PC-9 (cell line): Measurements from ENCODE around the gene SLC4A1. TPM values are rescaled to one million over a fixed set of nuclear protein-coding genes. Genes with fewer than 3 reads are reported as not detected.

Experiments
- BruUV-seq: library from RNA; stranded (reverse); fragments of 400-500 nt; replicated peaks from 2 replicates; lab custom pipeline; 2021; lab: Mats Ljungman, UMichigan
- CTCF ChIA-PET: fragments of 300-600 bp; sonication (Branson Sonifier 250); formaldehyde crosslinking; loops from one replicate; lab custom pipeline; 2022; ENCODE audit warnings: antibody characterized with exemption; lab: Charles Lee
- POLR2A ChIA-PET: fragments of 300-600 bp; sonication (Branson Sonifier 250); formaldehyde crosslinking; loops from one replicate; lab custom pipeline; 2022; ENCODE audit warnings: antibody characterized with exemption; ENCODE audit not compliant: unreplicated experiment; lab: Charles Lee
- DNase-seq, 2 experiments: peaks; one replicate each; pipeline versions ENCODE4 v3.0.0 to v3.0.0-alpha.2; 2015 to 2022; ENCODE audit warnings: mixed read lengths in 1 of 2
- H2AFZ ChIP-seq: fragments of 200-600 bp; sonication (generic); 2 replicates; pipeline ENCODE4 v1.8.1; 2017; ENCODE audit warnings: antibody characterized with exemption
- H3F3A ChIP-seq: fragments of 200-600 bp; sonication (generic); 2 replicates; pipeline ENCODE4 v1.8.1; 2017; ENCODE audit warnings: antibody characterized with exemption, mild to moderate bottlenecking, low read depth; ENCODE audit not compliant: insufficient read depth
- H3K27ac ChIP-seq: fragments of 200-600 bp; sonication (generic); 2 replicates; pipeline ENCODE4 v1.6.1; 2016; ENCODE audit warnings: mixed run types
- H3K27me3 ChIP-seq: fragments of 200-600 bp; sonication (generic); 2 replicates; pipeline ENCODE4 v1.6.1; 2016; ENCODE audit warnings: low read depth, mixed run types; ENCODE audit not compliant: insufficient read depth
- H3K36me3 ChIP-seq: fragments of 200-600 bp; sonication (generic); 2 replicates; pipeline ENCODE4 v1.6.1; 2016; ENCODE audit warnings: low read depth, mixed run types
- H3K4me1 ChIP-seq: fragments of 200-600 bp; sonication (generic); replicated peaks from 2 replicates; pipeline ENCODE4 v1.6.1; 2016; ENCODE audit warnings: mixed run types; ENCODE audit not compliant: insufficient read depth
- H3K4me2 ChIP-seq: fragments of 200-600 bp; sonication (generic); 2 replicates; pipeline ENCODE4 v1.6.1; 2017; ENCODE audit warnings: mixed run types
- H3K4me3 ChIP-seq: fragments of 200-600 bp; sonication (generic); 2 replicates; pipeline ENCODE4 v1.6.1; 2016; ENCODE audit warnings: mixed run types
- H3K79me2 ChIP-seq: fragments of 200-600 bp; sonication (generic); 2 replicates; pipeline ENCODE4 v1.6.1; 2017; ENCODE audit warnings: low read depth, mixed run types
- H3K9me2 ChIP-seq: fragments of 200-600 bp; sonication (generic); 2 replicates; pipeline ENCODE4 v1.8.1; 2017; ENCODE audit warnings: mild to moderate bottlenecking; ENCODE audit not compliant: insufficient read depth
- H3K9me3 ChIP-seq: fragments of 200-600 bp; sonication (generic); 2 replicates; pipeline ENCODE4 v1.8.1; 2016; ENCODE audit warnings: low read depth; ENCODE audit not compliant: insufficient read depth
- H4K20me1 ChIP-seq: fragments of 200-600 bp; sonication (generic); 2 replicates; pipeline ENCODE4 v1.8.1; 2017; ENCODE audit not compliant: insufficient read depth
- CTCF ChIP-seq: fragments of 200-600 bp; sonication (generic); conservative IDR thresholded peaks from 2 replicates; pipeline ENCODE4 v1.6.1; 2017; ENCODE audit warnings: mixed run types, antibody characterized with exemption, mild to moderate bottlenecking, moderate library complexity
- EZH2 ChIP-seq: fragments of 200-600 bp; sonication (generic); IDR thresholded peaks from 2 replicates; pipeline ENCODE4 v1.8.0; 2017; ENCODE audit warnings: antibody characterized with exemption, low read depth
- intact Hi-C: fragments of 100-400 bp; cut with micrococcal nuclease; formaldehyde crosslinking; loops from one replicate; pipeline ENCODE4 v1.10.0; 2022; ENCODE audit not compliant: unreplicated experiment
- total RNA-seq: library from RNA; stranded (reverse); gene quantifications from 2 replicates; pipeline ENCODE4 v1.2.3, GENCODE V29; 2021

SLC4A1 gene
- total RNA-seq, 1 experiment from 2014 or later = not detected

DNA sequence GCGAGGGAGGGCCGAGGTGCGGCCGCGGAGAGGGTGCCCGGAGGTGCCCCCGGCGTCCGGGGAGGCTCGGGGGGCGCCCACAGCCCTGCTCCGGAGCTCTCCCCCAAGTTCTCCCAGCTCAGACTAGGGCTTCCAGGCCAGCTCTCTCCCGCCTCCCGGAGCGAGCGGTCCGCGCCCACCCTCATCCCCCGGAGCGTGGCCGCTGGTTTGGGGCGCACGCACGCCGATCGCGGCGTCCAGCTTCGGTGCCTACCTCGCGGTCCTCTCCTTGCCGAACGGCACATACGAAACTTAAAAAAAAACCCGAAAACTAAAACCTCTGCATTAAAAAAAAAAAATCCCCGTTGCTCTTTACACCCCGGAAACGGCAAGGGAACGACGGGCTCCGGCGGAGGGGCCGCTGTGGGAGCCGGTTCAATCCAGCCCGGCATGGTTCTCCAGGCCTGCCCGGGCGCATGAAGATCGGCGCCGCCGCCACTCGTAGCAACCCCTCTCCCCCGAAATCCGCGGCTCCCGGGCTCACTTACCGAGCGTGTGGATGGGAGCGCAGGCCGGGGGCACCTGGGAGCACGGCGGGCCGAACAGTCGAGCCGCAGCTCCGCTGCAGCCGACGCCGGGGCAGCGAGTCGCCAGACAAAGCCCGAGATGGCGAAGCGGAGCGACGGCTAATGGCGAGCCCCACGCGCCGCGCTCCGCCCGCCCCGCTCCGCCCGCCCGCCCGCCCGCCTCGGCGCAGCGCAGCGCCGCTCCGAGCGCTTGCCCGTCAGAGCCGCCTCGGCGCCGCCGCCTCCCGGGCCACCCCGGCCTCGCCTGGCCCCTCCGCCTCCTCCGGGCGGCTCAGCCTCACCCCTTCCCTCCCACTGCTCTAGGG, 47.5 kb downstream of the SLC4A1 start:
- H3F3A ChIP-seq = peaks cover 36% of the 10 kb centered on the region; the same call in 1 of the 2 replicates
- H3K4me1 ChIP-seq = peaks cover 22% of the 10 kb centered on the region
- H3K4me3 ChIP-seq = peak overlapping the region; percentile 97
- H3K9me3 ChIP-seq = no peaks in the 10 kb centered on the region
- no peaks in the 10 kb centered on the region for H3K9me2 ChIP-seq
- H3K27me3 ChIP-seq = no peaks in the 10 kb centered on the region
- peak in 1 of 2 experiments; percentile 26 for DNase-seq
- TSS peak; percentile 32 for BruUV-seq
- peaks cover 16% of the 10 kb centered on the region for H3K36me3 ChIP-seq
- POLR2A ChIA-PET = interaction anchor here (0.6 kb wide), 1 partner anchor 13 kb away, joined by 3 read pairs; no protein-coding TSS in a partner anchor
- H3K79me2 ChIP-seq = peaks cover 29% of the 10 kb centered on the region
- no peak for TF ChIP-seq EZH2
- no peak for TF ChIP-seq CTCF
- intact Hi-C loops = loop anchor here (5.0 kb wide), 1 partner anchor 87 kb away; the partner anchor contains the start of gene RUNDC3A
- CTCF ChIA-PET = no interaction called here
- peak overlapping the region; percentile 92 for H2AFZ ChIP-seq
- no peaks in the 10 kb centered on the region for H4K20me1 ChIP-seq
- peak overlapping the region; percentile 92 for H3K4me2 ChIP-seq
- peak overlapping the region; percentile 6; the same call in 1 of the 2 replicates for H3K27ac ChIP-seq

DNA sequence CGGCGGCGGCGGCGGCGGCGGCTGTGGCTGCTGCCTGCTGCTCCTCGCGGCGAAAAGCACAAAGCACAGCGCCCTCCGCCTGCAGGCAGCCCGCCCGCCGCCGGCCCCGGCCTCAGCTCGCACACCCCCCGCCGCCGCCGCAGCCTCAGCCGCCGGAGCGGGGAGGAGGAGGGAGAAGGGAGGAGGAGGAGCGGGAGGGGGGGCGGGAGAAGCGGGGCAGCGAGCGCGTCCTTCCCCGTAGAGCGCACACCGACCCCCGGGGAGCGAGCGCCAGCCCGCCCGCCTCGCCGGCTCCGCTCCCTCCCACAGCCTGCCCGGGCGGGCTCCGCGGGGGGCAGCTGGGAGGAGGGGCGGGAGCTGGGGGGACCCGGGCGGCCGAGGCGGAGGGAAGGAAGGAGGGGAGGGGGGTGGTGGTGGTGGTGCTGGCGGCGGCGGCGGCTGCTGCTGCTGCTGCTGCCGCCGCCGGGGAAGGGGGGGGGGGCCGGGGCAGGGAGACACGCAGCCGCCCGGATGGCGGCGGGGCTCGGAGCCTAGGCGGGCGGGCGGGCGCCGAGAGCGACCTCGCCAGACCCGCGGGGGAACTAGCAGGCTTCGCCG, 48.2 kb downstream of the SLC4A1 start, which contains the start of gene UBTF:
Gene UBTF (minus strand): TSS at position 60 of the 597 bp plus-strand sequence. CDS start 1,446 bp downstream, outside the sequence.
- CTCF ChIA-PET = no interaction called here
- peaks cover 29% of the 10 kb centered on the region for H3K79me2 ChIP-seq
- peaks cover 22% of the 10 kb centered on the region for H3K4me1 ChIP-seq
- intact Hi-C loops = loop anchor here (5.0 kb wide), 1 partner anchor 88 kb away; the partner anchor contains the start of gene RUNDC3A
- H3K4me3 ChIP-seq = peak within 1 kb of the TSS; percentile 97
- no peaks in the 10 kb centered on the region for H4K20me1 ChIP-seq
- H3K9me2 ChIP-seq = no peaks in the 10 kb centered on the region
- peak in 1 of 2 experiments; percentile 53 for DNase-seq
- H3K27ac ChIP-seq = peak within 1 kb of the TSS; percentile 55; the same call in 1 of the 2 replicates
- H3K4me2 ChIP-seq = peak within 1 kb of the TSS; percentile 92
- peak within 1 kb of the TSS; percentile 84 for H2AFZ ChIP-seq
- peaks cover 22% of the 10 kb centered on the region for H3K36me3 ChIP-seq
- no TSS peak for BruUV-seq
- peaks cover 36% of the 10 kb centered on the region; the same call in 1 of the 2 replicates for H3F3A ChIP-seq
- no peaks in the 10 kb centered on the region for H3K27me3 ChIP-seq
- TF ChIP-seq CTCF = no peak
- no peak for TF ChIP-seq EZH2
- POLR2A ChIA-PET = interaction anchor here (0.6 to 0.7 kb wide), 3 partner anchors 13 to 146 kb away, joined by 3 to 6 read pairs (median 5); no protein-coding TSS in a partner anchor
- H3K9me3 ChIP-seq = no peaks in the 10 kb centered on the region

- ChIA-PET CTCF (no interaction called here), POLR2A (interaction anchor here (0.7 kb wide), 2 partner anchors 27 to 147 kb away, joined by 5 to 6 read pairs; no protein-coding TSS in a partner anchor)
- Histone ChIP-seq H3K4me2 (peak overlapping the region; percentile 63; the same call in 1 of the 2 replicates), H3K9me3 (no peaks in the 10 kb centered on the region), H2AFZ (no peak overlapping the region), H3F3A (peaks cover 36% of the 10 kb centered on the region; the same call in 1 of the 2 replicates), H3K4me1 (peaks cover 22% of the 10 kb centered on the region), H3K79me2 (peaks cover 29% of the 10 kb centered on the region), H3K27ac (peak overlapping the region; percentile 55; the same call in 1 of the 2 replicates), H4K20me1 (no peaks in the 10 kb centered on the region), H3K9me2 (no peaks in the 10 kb centered on the region), H3K36me3 (peaks cover 22% of the 10 kb centered on the region), H3K27me3 (no peaks in the 10 kb centered on the region), H3K4me3 (peak overlapping the region; percentile 97; the same call in 1 of the 2 replicates)
- peak in 1 of 2 experiments; percentile 48 for DNase-seq
- intact Hi-C loops = no loop called here
- BruUV-seq = no TSS peak
- no peak for TF ChIP-seq EZH2
- TF ChIP-seq CTCF = no peak; the same call in 1 of the 2 replicates
Measured at GRCh38 chr17:44219108-44219615, 48.8 kb downstream of the SLC4A1 start.
